Stimulated activated CD8-positive, alpha-beta memory T cell treated with anti-CD3 and anti-CD28 coated beads, Interleukin-2, amount 100 ng/mL, for 48 hours (primary cell): ENCODE results near the gene ZNF710.
"Not testable (repeated sequence)": the region's sequence is repeated elsewhere in the genome, so short reads cannot be mapped to it uniquely, and the experiment has no call there.

Experiments used
- DNase-seq, 2 donors: peaks; one replicate each; pipeline ENCODE4 v3.0.0-alpha.2; 2020; ENCODE audit warnings: low read depth in 2 of 2

Gene ZNF710

GRCh38 chr15:90001062-90001682 lies at the start of gene ZNF710:
ZNF710 (plus strand) TSS chr15:90001324; CDS start chr15:90067138, 65,814 bp downstream.
- DNase-seq: no peak

GRCh38 chr15:89954541-89954940 lies 46.6 kb upstream of the ZNF710 start:
- DNase-seq: no peak

GRCh38 chr15:89955449-89955998 lies 45.6 kb upstream of the ZNF710 start:
- not testable (repeated sequence) for DNase-seq

GRCh38 chr15:89958107-89958805 lies 42.9 kb upstream of the ZNF710 start:
- DNase-seq: no peak

- DNase-seq: no peak
Observed at GRCh38 chr15:89963301-89964231, 37.6 kb upstream of the ZNF710 start.

GRCh38 chr15:89964232-89964954 lies 36.7 kb upstream of the ZNF710 start:
- DNase-seq: no peak

- no peak for DNase-seq
Observed at GRCh38 chr15:89967881-89968280, 33.2 kb upstream of the ZNF710 start.

GRCh38 chr15:89971592-89971997 lies 29.5 kb upstream of the ZNF710 start:
- DNase-seq: peak; percentile 12 to 36

- DNase-seq: no peak
Observed at GRCh38 chr15:89972085-89972484, 29.0 kb upstream of the ZNF710 start.

GRCh38 chr15:89975482-89976245 lies 25.5 kb upstream of the ZNF710 start:
- DNase-seq: no peak

GRCh38 chr15:89976246-89976600 lies 24.9 kb upstream of the ZNF710 start:
- no peak for DNase-seq

- DNase-seq: not testable (repeated sequence)
Observed at GRCh38 chr15:89977836-89978235, 23.3 kb upstream of the ZNF710 start.

- no peak for DNase-seq
Observed at GRCh38 chr15:89978914-89979313, 22.2 kb upstream of the ZNF710 start.

- no peak for DNase-seq
Observed at GRCh38 chr15:89980896-89981295, 20.2 kb upstream of the ZNF710 start.

- DNase-seq: no peak
Observed at GRCh38 chr15:89982315-89983055, 18.6 kb upstream of the ZNF710 start.

GRCh38 chr15:89984001-89984400 lies 17.1 kb upstream of the ZNF710 start:
- DNase-seq: no peak

GRCh38 chr15:89984421-89985010 lies 16.6 kb upstream of the ZNF710 start:
- DNase-seq: no peak

- no peak for DNase-seq
Observed at GRCh38 chr15:89985111-89985510, 16.0 kb upstream of the ZNF710 start.

GRCh38 chr15:89991312-89991711 lies 9.8 kb upstream of the ZNF710 start:
- no peak for DNase-seq

- DNase-seq: no peak
Observed at GRCh38 chr15:89993349-89993748, 7.8 kb upstream of the ZNF710 start.
